Measurements from ENCODE around the gene CREG2.

The CREG2 gene

DNA sequence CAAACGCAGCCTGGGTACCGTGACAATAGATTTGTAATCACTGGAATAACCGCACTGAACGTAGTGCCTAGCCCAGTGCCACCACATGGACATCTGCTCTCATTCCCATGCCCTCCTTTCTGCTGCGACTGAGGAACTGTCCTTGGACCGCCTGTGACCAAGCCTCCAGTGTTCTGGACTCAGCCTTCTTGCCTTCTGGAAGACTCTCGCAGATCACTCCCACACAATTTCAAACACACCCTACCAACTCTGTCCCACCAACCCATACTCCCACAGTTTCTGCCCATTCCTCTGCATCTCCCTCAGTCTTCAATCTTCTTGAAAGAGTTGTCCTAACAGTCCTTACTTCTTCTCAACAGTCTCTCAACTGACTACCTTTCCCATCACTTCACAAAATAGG is 80.9 kb downstream of the CREG2 start:
- no peak for DNase-seq (ENCODE audit: low read depth)

DNA sequence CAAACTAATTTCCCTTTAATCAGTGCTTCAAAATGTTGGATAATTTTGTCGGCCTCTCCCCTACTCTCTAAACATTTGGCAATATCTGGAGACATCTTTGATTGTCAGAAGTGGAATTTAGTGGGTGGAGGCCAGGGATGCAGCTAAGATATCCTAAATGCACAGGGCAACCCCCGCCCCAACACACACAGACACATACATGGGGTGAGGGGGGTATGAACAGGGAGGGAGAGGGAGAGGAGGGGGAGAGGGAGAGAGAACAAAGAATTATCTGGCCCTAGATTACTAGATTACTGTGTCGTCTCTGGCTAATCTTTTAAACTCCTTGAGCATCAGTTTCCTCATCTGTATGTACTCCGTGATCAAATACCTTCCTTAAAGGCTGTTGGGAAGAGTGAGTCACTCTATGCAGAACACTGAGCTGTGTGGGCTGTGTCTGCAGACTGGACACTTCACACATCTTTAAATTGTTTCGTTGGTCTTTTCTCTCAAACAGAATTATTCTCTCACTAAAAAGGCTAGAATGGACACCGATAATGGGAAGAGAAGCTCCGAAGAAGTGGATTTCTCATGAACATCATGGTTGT is 81.7 kb downstream of the CREG2 start:
- no peak for DNase-seq (ENCODE audit: low read depth)

DNA sequence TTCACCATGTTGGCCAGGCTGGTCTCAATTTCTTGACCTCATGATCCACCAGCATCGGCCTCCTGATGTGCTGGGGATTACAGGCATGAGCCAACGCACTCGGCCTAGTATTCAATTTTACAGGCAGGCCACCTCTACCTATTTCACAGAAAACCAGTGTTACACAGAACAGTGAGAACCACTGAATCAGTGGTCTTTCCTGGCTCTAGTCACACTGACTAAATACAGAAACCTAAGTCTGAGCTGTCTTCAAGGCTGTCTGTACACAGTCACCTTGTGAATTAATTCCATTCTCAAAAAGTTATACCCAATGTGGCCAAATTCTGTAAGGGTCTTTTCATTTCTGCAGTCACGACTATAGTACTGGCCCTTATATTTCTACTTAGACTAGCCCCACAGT is 82.3 kb downstream of the CREG2 start:
- DNase-seq (ENCODE audit: low read depth), result no peak

DNA sequence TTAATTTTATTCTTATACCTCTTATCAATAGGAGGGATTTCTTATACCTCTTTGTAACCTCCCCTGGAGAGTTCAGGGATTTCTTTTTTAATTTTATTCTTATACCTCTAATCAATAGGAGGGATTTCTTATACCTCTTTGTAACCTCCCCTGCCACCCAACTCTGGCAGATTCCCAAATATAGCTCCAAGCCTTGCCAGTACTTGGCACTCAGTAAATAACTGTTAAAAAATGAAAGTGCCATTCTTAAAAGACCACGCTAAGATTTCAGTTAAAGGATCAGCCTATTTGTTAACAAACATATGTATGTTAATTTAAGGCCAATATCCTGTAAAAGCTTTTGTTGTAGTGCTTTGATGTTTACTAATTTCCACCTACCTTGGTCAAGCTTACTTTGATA is 83.6 kb downstream of the CREG2 start:
- DNase-seq (ENCODE audit: low read depth), result no peak

DNA sequence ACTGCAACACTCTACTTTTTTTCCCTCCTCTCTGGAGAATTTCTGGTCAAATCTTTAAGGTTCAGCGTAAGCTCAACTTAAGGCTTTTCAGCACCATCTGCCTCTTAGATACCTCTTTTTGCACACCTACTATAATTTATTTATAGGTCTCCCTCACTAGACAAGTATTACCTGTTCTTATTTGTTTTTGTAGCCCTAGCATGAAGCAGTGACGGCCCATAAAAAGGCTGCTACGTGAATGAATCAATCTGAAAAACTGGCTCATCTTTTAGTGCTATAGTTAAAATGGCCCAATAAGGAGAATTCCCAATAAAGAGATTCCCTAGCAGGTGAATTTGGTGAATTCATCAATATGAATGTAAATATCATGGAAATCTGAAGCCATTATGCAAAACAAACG is 85.3 kb downstream of the CREG2 start:
- DNase-seq (ENCODE audit: low read depth), result no peak

DNA sequence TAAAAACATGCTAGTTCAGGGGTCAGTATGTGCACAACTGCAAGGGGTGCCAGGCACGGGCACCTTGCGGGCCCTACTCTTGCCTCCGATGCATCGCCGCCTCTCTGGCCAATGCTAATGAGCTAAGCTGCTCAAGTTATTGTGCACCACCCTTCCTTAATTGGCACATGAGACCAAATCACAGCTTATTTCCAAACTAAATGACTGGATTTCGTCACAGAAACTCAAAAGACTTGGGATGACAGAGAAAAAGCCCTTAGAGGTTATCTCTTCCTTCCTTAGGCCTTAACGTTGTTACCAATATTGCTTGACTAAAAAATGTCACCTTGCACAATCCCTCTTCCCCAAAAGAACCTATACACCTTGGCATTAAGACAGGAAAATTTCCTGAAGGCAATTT is 86.5 kb downstream of the CREG2 start:
- no peak for DNase-seq (ENCODE audit: low read depth)

DNA sequence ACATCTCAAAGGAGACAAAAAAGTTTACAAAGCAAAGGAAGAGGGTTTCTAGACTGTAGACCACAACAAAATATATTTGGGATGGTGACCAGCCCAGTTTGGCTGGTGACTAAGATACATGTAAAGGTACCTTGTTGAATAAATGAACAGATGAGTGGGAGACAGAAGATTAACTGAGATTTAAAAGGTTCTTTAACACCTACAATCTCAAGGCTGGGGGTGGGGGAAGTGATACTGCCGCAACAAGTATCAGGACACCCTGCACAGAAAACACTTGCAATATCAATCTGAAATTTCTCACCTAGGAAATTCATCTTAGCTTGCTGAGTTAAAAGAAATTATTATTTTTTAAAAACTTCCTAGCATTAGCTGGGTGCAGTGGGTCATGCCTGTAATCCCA is 87.1 kb downstream of the CREG2 start:
- no peak for DNase-seq (ENCODE audit: low read depth)

DNA sequence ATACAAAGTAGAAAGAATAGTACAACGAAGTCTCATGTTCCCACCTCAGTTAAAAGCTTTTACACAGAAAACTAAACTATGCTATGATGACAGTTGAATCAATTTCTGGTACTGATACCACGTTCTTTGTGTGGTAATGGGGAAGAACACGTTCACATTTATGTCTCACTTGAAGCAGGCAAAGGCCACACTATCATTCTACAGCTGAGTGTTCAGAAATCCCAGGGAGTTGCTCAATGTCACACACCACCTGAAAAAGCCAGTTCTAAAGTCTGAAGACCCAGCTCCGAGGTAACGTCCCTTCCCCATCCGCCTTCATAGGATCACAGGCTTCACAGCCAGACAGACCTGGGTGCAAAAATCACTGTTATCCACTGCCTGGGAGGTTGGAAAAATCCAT is 87.7 kb downstream of the CREG2 start:
- DNase-seq (ENCODE audit: low read depth), result no peak

DNA sequence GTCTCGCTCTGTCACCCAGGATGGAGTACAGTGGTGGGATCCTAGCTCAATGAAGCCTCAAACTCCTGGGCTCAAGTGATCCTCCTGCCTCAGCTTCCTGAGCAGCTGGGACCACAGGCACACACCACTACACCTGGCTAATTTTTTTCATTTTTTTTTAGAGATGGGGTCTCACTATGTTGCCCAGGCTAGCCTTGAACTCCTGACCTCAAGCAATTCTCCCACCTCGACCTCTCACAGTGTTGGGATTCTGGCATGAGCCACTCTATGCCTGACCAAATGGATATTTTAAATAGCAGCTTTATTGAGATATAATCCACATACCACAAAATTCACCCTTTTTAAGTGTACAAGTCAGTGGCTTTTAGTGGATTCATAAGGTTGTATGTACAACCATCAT is 89.9 kb downstream of the CREG2 start:
- no peak for DNase-seq (ENCODE audit: low read depth)

DNA sequence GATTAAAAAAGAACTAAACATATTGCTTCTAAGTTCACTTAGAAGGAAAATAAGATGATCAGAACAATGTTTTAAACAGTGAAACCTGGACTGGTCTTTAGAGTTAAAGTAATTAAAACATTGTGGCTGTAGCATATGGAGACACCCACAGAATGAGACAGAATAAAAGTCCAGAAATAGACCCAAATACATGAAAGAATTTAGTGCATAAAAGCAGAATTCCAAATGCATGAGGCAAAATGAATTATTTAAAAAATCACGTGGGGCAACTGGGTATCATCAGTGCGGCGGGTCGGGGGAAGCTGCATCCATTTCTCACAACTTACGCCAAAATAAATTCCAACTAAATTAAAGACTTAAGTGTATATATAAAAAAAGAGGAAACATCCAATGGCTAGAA is 90.9 kb downstream of the CREG2 start:
- no peak for DNase-seq (ENCODE audit: low read depth)

DNA sequence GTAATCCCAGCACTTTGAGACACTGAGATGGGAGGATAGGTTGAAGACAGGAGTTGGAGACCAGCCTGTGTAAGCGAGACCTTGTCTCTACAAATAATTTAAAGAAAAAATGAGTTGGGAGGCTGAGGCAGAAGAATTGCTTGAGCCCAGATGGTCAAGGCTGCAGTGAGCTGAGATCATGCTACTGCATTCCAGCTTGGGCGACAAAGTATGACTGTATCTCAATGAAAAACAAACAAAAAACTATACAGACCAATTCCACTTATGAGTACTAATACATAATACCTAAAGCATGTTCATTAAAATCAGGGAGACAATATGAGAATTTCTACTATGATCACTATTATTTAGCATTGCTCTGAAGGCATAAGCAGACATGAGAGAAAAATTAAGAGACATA is 91.4 kb downstream of the CREG2 start:
- no peak for DNase-seq (ENCODE audit: low read depth)

Measured in stromal cell of bone marrow (primary cell).